ENCODE results near the gene RABEP1.

DNA sequence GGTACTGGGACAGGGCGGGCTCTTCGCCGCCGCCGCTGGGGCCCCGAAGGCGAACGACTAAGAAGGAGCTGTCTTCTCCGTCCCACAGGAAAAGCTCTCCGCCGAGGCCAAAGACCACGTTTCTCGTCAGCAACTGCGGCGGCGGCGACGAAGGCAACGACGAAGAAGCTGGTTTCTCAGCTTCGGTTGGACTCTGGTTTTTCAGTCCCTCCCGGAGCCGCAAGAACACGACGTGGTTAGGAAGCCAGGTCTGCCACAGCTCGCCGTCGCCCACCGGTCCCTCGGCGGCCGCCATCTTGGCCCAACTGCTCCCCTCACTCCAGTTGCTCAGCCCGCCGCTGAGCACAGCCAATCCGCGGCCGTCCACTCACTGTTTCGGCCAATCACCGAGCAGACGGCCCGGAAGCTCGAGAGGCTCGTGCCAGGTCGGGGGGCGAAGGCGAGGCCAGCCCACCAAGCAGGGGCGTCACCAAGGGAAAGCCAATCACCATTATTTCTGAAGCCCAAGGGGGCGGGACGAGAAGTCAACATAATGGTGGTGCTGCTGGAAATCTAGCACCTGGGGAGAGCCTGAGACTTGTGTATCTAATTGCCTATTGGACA is 137.4 kb downstream of the RABEP1 start, which contains the start of gene NUP88:
- TF ChIP-seq EZH2 (IDR thresholded peaks at IDR 0.05) (no peak), CTCF (IDR thresholded peaks at IDR 0.05) (no peak), EZH2phosphoT487 (IDR thresholded peaks at IDR 0.05) (no peak)

Data from neural progenitor cell (in vitro differentiated cells).